GM18951 (cell line): ENCODE results near the gene SUDS3.

ENCODE experiments used
- POLR2A ChIP-seq: IDR thresholded peaks from 4 replicates; pipeline ENCODE4 v1.6.1; 2011; ENCODE audit warnings: mild to moderate bottlenecking; ENCODE audit not compliant: insufficient read length, insufficient read depth; ENCODE audit errors: extremely low read depth
- in situ Hi-C: fragments of 300-500 bp; cut with MboI; formaldehyde crosslinking; loops from one replicate; pipeline ENCODE4 v1.12.0; 2022; ENCODE audit warnings: low sequenced_read_pairs, mixed read lengths, inconsistent platforms; ENCODE audit not compliant: unreplicated experiment

SUDS3 gene, protein sequence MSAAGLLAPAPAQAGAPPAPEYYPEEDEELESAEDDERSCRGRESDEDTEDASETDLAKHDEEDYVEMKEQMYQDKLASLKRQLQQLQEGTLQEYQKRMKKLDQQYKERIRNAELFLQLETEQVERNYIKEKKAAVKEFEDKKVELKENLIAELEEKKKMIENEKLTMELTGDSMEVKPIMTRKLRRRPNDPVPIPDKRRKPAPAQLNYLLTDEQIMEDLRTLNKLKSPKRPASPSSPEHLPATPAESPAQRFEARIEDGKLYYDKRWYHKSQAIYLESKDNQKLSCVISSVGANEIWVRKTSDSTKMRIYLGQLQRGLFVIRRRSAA

GRCh38 chr12:118376089-118377020 lies at the start of gene SUDS3:
Gene SUDS3 (plus strand): TSS chr12:118376555. CDS start chr12:118376692, 137 bp downstream.
- TF ChIP-seq POLR2A, result peak; percentile 69
- in situ Hi-C loops, result loop anchor here (10.0 to 25.0 kb wide), 2 partner anchors 192 to 489 kb away; no protein-coding TSS in a partner anchor

GRCh38 chr12:118326991-118327390 lies 49.4 kb upstream of the SUDS3 start:
- no peak for TF ChIP-seq POLR2A
- in situ Hi-C loops, result no loop called here

- in situ Hi-C loops, result no loop called here
- TF ChIP-seq POLR2A, result no peak
Measured at GRCh38 chr12:118327391-118327790, 49.0 kb upstream of the SUDS3 start.

DNA sequence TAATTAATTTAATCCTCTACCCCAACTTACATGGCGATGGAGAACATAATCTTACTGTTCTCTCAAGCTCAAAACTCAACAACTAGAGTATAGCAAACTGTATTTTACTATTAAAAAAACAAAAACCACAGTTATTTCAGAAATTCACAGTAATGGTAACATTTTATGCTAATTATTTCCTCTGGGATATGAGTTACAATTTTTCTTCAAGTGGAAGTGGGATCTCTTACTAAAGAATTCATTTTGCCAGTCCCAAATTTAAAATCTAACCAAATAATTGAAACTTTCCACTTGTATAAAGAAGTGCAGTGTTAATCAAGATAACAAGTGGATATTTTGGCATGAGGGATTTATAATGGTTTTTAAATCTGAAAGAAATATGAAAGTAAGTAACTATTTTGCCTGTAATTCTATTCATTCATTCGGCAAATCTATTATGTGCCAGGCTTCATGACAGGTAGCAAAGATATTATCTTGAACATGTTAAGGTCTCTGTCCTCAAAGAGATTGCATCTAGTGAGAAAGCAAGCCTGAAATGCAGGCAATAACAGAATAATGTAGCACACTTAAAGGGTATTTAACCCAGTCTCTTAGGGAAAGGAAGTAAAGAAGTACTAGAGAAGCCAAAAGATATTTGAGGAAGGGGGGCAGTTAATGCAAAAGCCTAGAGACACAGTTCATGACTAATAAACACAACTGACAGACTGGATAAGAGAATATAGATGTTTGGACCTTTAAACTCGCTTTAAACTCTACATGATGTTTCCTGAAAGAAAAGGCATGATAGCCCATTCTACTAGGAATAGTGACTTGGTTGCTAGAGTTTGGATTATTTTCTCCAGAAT lies 47.6 kb upstream of the SUDS3 start:
- in situ Hi-C loops, result no loop called here
- TF ChIP-seq POLR2A, result no peak

GRCh38 chr12:118330421-118331018 lies 45.8 kb upstream of the SUDS3 start:
- TF ChIP-seq POLR2A, result no peak
- in situ Hi-C loops, result no loop called here

- no peak for TF ChIP-seq POLR2A
- in situ Hi-C loops, result no loop called here
Measured at GRCh38 chr12:118332511-118332910, 43.8 kb upstream of the SUDS3 start.

- TF ChIP-seq POLR2A, result no peak
- in situ Hi-C loops, result no loop called here
Measured at GRCh38 chr12:118334241-118334640, 42.1 kb upstream of the SUDS3 start.

- in situ Hi-C loops, result no loop called here
- no peak for TF ChIP-seq POLR2A
Measured at GRCh38 chr12:118334939-118335567, 41.3 kb upstream of the SUDS3 start.

DNA sequence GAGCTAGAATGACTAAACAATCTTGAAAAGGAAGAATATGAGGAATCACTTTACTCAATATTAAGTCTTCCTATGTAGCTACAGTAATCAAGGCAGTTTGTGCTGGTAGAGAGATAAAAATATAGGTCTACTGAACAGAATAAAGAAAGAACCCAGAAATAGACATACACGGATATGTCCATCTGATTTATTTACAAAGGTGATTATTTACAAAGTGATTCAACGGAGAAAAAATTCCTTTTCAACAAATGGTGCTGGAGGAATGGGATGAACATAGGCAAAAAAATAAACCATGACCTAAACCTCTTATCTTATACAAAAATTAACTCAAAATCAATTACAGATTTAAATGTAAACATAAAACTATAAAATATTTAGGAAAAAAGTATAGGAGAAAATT lies 40.2 kb upstream of the SUDS3 start:
- TF ChIP-seq POLR2A, result no peak
- in situ Hi-C loops, result no loop called here

DNA sequence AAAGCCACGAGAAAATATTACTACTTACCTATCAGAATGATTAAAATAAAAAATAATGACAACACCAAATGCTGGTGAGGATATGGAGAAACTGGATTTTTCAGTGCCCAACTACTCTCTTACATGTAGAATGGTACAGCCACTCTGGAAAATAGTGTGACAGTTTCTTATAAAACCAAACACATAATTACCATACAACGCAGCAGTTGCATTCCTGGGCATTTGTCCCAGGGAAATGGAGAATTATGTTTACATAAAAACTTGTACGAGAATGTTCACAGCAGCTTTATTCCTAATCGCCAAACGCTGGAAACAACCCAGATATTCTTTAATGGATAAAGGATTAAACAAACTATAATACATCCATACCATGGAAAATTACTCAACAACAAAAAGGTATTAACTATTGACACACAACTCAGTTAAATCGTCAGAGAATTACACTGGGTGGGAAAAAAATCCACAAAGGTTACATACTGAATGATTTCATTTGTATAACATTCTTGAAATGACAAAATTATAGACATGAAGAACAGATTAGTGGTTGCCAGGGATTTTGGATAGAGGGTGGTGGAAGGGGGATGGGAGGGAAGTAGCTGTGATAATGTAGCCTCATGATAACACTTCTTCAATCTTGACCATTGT lies 39.0 kb upstream of the SUDS3 start:
- in situ Hi-C loops, result no loop called here
- no peak for TF ChIP-seq POLR2A

DNA sequence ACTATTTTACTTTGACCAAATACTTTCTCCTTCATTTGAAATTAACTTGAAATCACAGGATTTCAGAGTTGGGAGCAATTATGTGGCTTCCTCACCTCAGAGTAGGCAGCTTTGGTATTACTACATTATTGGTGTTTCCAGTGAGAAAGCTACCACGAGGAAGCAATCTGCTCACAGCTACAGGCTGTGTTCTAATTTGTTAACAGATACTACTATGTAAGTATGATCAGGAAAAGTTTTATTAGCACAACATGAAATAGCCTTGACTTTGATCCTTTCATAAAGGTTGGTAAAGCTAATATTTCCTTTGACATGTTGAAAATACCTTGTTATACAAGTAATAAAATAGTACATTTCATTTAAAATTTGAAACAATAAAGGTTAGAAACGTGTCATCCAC lies 34.3 kb upstream of the SUDS3 start:
- in situ Hi-C loops, result no loop called here
- no peak for TF ChIP-seq POLR2A

DNA sequence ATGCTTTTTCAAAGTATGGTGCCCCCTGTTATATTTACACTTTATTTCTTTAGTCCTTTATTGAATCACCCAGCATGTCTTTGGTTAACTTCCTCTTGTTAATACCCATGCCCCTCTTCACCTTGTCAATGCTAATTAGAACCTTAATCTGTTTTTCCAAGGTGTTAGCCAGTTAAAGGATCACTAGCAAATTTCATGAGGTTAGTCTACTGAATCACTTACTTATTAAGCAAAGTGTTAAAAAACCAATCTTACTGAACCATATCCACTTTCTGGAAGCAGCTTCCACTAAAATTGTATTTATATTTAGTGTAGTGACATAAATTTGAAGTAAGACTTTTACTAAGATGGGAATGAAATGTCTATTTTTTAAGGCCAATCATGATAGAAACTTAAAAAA lies 31.5 kb upstream of the SUDS3 start:
- no peak for TF ChIP-seq POLR2A

More for the DNA sequence above, 31.5 kb upstream of the SUDS3 start:
- in situ Hi-C loops, result no loop called here
